ENCODE results near the gene GTF2F1. TPM values are rescaled to one million over a fixed set of nuclear protein-coding genes. Genes with fewer than 3 reads are reported as not detected.
A peak's percentile ranks its signal among the peaks of the same experiment; 100 is the strongest.

Gene GTF2F1
- total RNA-seq, 1 donor from 2014 or later: 65.9 TPM

DNA sequence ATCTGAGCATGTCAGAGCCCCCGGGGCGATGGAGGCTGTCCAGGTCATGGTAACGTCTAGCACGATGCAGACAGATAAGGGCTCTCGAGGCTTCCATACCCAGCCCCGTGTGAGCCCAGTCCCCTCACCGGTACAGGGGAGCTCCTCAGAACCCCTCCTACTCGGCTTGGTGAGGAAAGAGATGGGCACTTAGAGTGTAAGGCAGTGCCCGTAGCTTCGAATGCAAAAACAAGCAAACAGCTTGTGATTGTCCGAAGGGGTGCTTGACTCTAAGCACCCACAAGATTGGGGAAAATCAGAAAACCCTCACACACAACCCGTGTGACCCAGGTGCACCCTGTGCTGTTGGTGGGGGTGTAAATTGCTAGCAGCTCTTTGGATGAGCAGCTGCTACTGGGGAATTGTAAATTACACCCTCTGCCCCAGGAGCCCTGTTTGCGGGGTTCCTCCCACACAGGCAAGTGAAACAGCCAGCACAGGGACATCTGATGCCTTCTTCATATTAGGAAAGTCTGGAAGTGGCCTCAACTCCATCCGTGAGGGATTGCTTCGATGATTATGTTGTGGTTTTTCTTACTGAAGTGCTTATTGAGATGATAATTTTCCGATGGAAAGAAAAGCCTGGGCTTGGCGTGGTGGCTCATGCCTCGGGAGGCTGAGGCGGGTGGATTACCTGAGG, 16.3 kb downstream of the GTF2F1 start:
- peaks cover 4% of the 10 kb centered on the region for H3K27me3 Mint-ChIP-seq (ENCODE audit: low read depth)
- no peaks in the 10 kb centered on the region for H3K9me3 Mint-ChIP-seq
- peak overlapping the region; percentile 41 for H3K4me3 Mint-ChIP-seq
- no peak overlapping the region for H3K27ac Mint-ChIP-seq (ENCODE audit: unreplicated experiment)
- peaks cover 12% of the 10 kb centered on the region for H3K4me1 Mint-ChIP-seq
- TF ChIP-seq, protein P1, sequence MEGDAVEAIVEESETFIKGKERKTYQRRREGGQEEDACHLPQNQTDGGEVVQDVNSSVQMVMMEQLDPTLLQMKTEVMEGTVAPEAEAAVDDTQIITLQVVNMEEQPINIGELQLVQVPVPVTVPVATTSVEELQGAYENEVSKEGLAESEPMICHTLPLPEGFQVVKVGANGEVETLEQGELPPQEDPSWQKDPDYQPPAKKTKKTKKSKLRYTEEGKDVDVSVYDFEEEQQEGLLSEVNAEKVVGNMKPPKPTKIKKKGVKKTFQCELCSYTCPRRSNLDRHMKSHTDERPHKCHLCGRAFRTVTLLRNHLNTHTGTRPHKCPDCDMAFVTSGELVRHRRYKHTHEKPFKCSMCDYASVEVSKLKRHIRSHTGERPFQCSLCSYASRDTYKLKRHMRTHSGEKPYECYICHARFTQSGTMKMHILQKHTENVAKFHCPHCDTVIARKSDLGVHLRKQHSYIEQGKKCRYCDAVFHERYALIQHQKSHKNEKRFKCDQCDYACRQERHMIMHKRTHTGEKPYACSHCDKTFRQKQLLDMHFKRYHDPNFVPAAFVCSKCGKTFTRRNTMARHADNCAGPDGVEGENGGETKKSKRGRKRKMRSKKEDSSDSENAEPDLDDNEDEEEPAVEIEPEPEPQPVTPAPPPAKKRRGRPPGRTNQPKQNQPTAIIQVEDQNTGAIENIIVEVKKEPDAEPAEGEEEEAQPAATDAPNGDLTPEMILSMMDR (conservative IDR thresholded peaks at IDR 0.05): no peak
- no peak for DNase-seq (ENCODE audit: low read depth, low spot score)
- peaks cover 17% of the 10 kb centered on the region for H3K36me3 Mint-ChIP-seq (ENCODE audit: low read depth)

DNA sequence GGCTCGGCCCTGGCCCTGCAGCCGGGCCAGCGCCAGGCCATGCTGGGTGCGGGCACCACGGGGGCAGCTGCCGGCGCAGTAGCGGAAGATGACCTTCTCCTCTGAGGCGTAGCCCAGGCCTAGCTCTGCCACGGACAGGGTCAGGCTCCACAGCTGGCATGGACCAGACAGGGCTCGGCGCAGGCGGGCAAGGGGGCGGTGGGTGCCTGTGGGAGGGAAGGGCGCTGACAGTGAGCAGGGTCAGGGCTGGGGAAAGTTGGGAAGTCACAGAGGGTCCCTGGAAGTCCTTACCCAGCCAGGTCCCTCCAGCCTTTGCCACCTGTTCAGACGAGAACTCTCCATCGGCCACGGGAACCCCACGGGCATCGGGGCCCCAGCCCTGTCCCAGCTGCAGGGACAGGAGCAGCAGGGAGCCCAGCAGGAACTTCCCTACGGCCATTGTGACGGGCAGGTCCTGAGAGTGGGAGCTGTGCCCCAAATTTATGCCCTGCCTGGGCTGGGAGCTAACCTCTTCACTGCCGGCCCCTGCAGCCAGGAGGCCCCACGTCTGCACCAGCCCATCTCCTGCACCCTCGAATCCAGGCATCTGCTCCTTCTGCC, 17.5 kb downstream of the GTF2F1 start, which contains the start of gene PSPN:
TSS of gene PSPN (minus strand) at position 523 of the 600 bp plus-strand sequence. CDS start at position 439, 84 bp downstream.
- H3K36me3 Mint-ChIP-seq (ENCODE audit: low read depth): peaks cover 13% of the 10 kb centered on the region
- no peak for DNase-seq (ENCODE audit: low read depth, low spot score)
- TF ChIP-seq, protein P1 (conservative IDR thresholded peaks at IDR 0.05): no peak
- H3K9me3 Mint-ChIP-seq: no peaks in the 10 kb centered on the region
- H3K4me3 Mint-ChIP-seq: peak within 1 kb of the TSS; percentile 41
- H3K27ac Mint-ChIP-seq (ENCODE audit: unreplicated experiment): no peak within 1 kb of the TSS
- peaks cover 12% of the 10 kb centered on the region for H3K4me1 Mint-ChIP-seq
- H3K27me3 Mint-ChIP-seq (ENCODE audit: low read depth): peaks cover 4% of the 10 kb centered on the region

DNA sequence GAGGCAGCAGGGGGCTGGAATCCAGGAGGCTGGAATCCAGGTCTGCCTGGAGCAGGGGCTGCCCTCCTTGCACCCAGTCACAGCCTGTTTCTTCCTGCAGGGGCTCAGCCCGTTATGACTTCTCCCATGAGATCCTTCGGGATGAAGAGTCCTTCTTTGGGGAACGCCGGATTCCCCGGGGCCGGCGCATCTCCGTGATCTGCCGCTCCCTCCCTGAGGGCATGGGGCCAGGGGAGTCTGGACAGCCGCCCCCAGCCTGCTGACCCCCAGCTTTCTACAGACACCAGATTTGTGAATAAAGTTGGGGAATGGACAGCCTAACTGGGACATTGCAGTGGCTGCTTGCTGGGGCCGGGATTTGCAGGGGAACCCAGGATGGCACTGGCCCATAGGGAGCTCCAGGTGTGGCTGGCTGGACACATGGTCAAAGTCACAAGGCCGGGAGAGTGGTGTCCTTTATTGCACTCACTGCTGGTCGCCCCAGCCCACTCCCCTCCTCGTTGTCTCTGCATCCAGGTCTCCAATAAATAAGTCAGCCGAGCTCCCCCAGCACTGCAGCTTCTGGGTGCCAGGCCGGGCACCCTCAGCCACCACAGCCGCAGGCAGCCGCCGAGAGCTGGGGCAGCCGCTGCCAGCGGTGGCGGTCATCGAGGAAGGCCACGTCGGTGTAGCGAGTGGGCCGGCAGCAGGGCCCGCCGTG, 18.1 kb downstream of the GTF2F1 start:
- no peak for DNase-seq (ENCODE audit: low read depth, low spot score)
- Mint-ChIP-seq H3K4me3 (peak overlapping the region; percentile 23), H3K9me3 (no peaks in the 10 kb centered on the region), H3K4me1 (peaks cover 14% of the 10 kb centered on the region), H3K27ac (ENCODE audit: unreplicated experiment) (no peak overlapping the region), H3K36me3 (ENCODE audit: low read depth) (peaks cover 8% of the 10 kb centered on the region), H3K27me3 (ENCODE audit: low read depth) (peaks cover 4% of the 10 kb centered on the region)
- TF ChIP-seq, protein P1 (conservative IDR thresholded peaks at IDR 0.05): no peak

DNA sequence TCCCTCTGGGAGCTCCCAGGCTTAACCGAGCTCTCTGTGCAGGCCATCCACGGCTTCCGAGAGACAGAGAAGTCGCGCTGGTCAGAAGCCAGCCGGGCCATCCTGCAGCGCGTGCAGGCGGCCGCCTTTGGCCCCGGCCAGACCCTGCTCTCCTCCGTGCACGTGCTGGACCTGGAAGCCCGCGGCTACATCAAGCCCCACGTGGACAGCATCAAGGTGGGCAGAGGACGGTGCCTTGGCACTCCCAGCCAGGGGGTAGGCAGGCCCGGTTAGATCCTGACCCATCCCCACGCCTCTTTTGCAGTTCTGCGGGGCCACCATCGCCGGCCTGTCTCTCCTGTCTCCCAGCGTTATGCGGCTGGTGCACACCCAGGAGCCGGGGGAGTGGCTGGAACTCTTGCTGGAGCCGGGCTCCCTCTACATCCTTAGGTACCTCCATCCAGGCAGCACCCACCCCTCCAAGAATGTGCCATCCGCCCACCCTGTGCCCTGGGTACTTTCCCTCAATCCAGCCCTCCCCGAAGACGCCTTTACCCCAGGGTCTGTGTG, 18.7 kb downstream of the GTF2F1 start:
- peaks cover 16% of the 10 kb centered on the region for H3K4me1 Mint-ChIP-seq
- peaks cover 4% of the 10 kb centered on the region for H3K27me3 Mint-ChIP-seq (ENCODE audit: low read depth)
- peak overlapping the region; percentile 23 for H3K4me3 Mint-ChIP-seq
- TF ChIP-seq, protein P1 (conservative IDR thresholded peaks at IDR 0.05): no peak
- H3K36me3 Mint-ChIP-seq (ENCODE audit: low read depth): peaks cover 5% of the 10 kb centered on the region
- no peaks in the 10 kb centered on the region for H3K9me3 Mint-ChIP-seq
- no peak overlapping the region for H3K27ac Mint-ChIP-seq (ENCODE audit: unreplicated experiment)
- no peak for DNase-seq (ENCODE audit: low read depth, low spot score)

DNA sequence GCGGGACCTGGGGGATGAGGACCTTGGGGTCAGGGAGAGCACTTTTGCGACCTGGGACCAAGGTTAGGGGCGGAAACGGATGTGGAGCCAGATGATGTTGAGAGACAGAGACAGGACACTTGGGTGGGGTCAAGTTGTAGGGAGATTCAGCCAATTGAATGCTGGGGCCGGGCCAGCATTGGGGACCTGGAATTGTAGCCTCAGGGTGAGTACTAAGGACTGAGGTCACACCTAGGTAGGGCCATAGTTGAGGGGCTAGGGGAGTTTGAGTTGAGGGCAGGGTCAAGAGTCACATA, 19.2 kb downstream of the GTF2F1 start:
- no peaks in the 10 kb centered on the region for H3K9me3 Mint-ChIP-seq
- H3K4me1 Mint-ChIP-seq: peaks cover 16% of the 10 kb centered on the region
- peaks cover 5% of the 10 kb centered on the region for H3K36me3 Mint-ChIP-seq (ENCODE audit: low read depth)
- H3K4me3 Mint-ChIP-seq: peak overlapping the region; percentile 93
- TF ChIP-seq, protein P1 (conservative IDR thresholded peaks at IDR 0.05): no peak
- no peak for DNase-seq (ENCODE audit: low read depth, low spot score)
- peaks cover 4% of the 10 kb centered on the region for H3K27me3 Mint-ChIP-seq (ENCODE audit: low read depth)
- H3K27ac Mint-ChIP-seq (ENCODE audit: unreplicated experiment): no peak overlapping the region
